ENCODE measurements around the gene SLC38A6.

- TF ChIP-seq CTCF (IDR thresholded peaks at IDR 0.05; ENCODE audit: low read depth, low read length) (no peak), EZH2phosphoT487 (IDR thresholded peaks at IDR 0.05; ENCODE audit: low read depth) (no peak)
These were observed 15.6 kb upstream of the SLC38A6 start for GRCh38 chr14:60965402-60965801.
